DND-41 (cell line): ENCODE data around the gene GAPT.

Experiments
- CTCF ChIP-seq: IDR thresholded peaks from 2 replicates; pipeline ENCODE4 v1.5.1; 2012; ENCODE audit warnings: borderline replicate concordance, low read length, moderate library complexity, mild to moderate bottlenecking; ENCODE audit not compliant: poor library complexity, severe bottlenecking; ENCODE audit errors: extremely low read depth
- EZH2 ChIP-seq: IDR thresholded peaks from 3 replicates; pipeline ENCODE4 v1.6.1; 2012; ENCODE audit warnings: borderline replicate concordance, low read depth, mild to moderate bottlenecking, moderate library complexity, low read length, inconsistent platforms; ENCODE audit not compliant: severe bottlenecking

- no peak for TF ChIP-seq EZH2
- TF ChIP-seq CTCF: no peak
Observed at GRCh38 chr5:58481828-58482227, 9.4 kb upstream of the GAPT start.
